T-helper 1 cell treated with Interleukin-12 subunit alpha and Interleukin-12 subunit beta and Interleukin-4 antibody, amounts not matched to agents 30 μg/mL and 1 μg/mL, for 36 hours (primary cell): ENCODE data around the gene HK3.

Experiments
- H3K27ac Mint-ChIP-seq: one replicate; pipeline ENCODE4 v1.8.0; 2021; ENCODE audit warnings: mild to moderate bottlenecking, mixed read lengths
- H3K27me3 Mint-ChIP-seq: one replicate; pipeline ENCODE4 v1.8.0; 2021; ENCODE audit warnings: low read depth, mixed read lengths
- H3K36me3 Mint-ChIP-seq: one replicate; pipeline ENCODE4 v1.8.0; 2021; ENCODE audit warnings: low read depth, mixed read lengths
- H3K4me1 Mint-ChIP-seq: one replicate; pipeline ENCODE4 v1.8.0; 2021; ENCODE audit warnings: low read depth, mixed read lengths
- H3K4me3 Mint-ChIP-seq: one replicate; pipeline ENCODE4 v1.8.0; 2021; ENCODE audit warnings: mild to moderate bottlenecking, moderate library complexity, mixed read lengths
- H3K9me3 Mint-ChIP-seq: one replicate; pipeline ENCODE4 v1.8.0; 2021; ENCODE audit warnings: mixed read lengths

The HK3 gene

DNA sequence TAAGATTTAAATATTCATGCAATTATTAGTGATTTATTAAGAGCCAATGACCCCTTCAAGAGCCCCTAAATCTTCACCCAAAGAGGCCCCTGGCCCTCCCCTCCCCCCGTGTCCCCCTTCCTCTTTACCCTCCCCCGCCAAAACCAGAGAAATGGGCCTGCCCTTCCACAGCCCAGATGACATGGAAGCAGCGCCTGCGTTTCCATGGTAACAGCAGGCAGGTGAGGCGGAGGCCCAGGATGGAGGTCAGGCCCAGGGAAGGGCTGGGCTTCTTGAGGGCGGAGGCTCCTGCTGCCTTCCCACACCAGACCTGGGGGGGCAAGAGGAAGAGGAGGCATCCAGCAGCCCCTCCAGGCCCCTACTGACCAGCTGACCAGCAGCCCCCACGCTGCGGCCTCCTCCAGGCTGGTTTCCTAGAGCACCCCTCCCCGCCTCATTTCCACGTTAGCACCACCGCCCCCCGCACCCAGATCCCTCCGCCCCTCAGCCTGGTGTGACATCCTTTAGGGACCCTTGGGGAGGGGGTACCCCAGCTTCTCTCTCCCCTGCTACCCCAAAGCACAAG, 51.3 kb downstream of the HK3 start:
- Mint-ChIP-seq H3K27me3 (peaks cover 7% of the 10 kb centered on the region), H3K9me3 (no peaks in the 10 kb centered on the region), H3K4me3 (no peak overlapping the region), H3K36me3 (no peaks in the 10 kb centered on the region), H3K27ac (no peak overlapping the region), H3K4me1 (no peaks in the 10 kb centered on the region)

DNA sequence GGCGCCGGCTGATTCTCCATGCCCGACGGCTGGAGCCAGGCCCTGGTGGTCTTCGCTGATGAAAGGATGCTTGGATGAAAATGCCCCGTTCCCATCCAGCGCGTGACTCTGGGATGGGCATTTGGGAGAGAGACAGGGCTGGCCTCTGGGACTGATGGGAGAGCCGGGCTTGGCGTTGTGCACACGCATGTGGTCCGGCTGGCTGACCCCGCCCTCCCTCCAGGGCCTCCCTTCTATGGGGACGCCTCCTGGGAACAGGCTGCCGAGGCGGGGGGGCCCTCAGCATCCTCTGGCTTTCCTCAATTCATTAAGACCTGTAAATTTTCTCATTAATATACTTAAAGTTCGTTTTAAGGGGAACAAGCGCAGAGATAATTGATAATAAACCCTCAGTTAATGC, 52.0 kb downstream of the HK3 start:
- no peak overlapping the region for H3K27ac Mint-ChIP-seq
- H3K4me1 Mint-ChIP-seq, result no peaks in the 10 kb centered on the region
- H3K36me3 Mint-ChIP-seq, result no peaks in the 10 kb centered on the region
- H3K9me3 Mint-ChIP-seq, result no peaks in the 10 kb centered on the region
- peaks cover 7% of the 10 kb centered on the region for H3K27me3 Mint-ChIP-seq
- no peak overlapping the region for H3K4me3 Mint-ChIP-seq

DNA sequence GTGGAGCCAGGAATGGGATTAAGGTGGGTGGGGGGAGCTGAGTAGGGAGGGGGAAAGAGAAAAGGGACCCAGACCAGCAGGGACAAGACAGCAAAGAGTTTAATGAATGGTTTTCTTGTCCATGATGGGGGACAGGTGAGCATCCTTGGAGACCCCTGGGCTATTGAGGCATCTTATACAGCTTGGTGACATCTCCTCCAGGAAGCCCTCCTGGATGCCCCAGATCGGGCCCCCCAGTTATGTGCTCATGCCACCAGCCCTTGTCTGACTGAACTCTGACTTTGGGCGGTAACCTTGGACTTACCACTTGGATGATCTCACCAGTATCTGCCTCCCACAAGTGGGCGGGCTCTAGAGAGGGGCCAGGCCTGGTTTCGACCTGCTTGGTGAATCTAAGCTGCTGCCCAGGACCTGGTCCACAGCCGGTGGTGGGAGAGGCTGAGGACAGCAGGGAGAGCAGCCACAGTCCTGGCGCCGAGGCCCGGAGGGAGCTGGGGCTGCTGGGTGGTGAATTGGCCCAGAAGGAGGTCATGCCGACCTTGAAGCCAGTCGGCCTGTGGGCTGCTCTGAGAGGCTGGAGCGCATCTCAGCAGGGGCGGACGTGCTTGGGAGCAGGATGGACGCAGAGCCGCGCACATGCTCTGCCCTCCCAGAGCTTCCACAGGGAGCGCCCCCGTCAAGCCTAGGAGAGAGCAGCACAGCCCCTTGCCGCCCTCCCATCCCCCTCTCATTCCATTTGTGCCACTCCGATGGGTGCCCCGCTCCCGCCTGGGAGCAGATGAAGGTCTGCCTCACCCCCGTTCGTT, 52.6 kb downstream of the HK3 start:
- Mint-ChIP-seq H3K36me3 (no peaks in the 10 kb centered on the region), H3K4me3 (no peak overlapping the region), H3K27me3 (peaks cover 7% of the 10 kb centered on the region), H3K9me3 (no peaks in the 10 kb centered on the region), H3K27ac (no peak overlapping the region), H3K4me1 (no peaks in the 10 kb centered on the region)

DNA sequence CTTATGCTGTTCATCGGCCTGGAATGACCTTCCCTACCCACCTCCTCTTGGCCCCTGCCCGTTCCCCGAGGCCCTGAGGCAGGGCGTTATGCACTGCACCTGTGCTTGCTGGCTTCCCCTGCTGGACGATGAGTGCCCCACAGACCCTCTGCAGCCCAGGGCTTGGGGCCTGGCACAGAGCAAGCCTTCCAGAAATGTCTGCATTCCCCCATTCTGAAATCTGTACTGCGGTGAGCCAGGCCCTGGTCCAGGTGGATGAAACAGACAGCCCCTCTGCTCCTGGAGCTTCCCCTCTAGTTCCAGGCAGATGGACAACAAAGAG, 53.8 kb downstream of the HK3 start:
- peaks cover 7% of the 10 kb centered on the region for H3K27me3 Mint-ChIP-seq
- H3K4me1 Mint-ChIP-seq, result no peaks in the 10 kb centered on the region
- no peak overlapping the region for H3K27ac Mint-ChIP-seq
- no peak overlapping the region for H3K4me3 Mint-ChIP-seq
- H3K9me3 Mint-ChIP-seq, result no peaks in the 10 kb centered on the region
- H3K36me3 Mint-ChIP-seq, result no peaks in the 10 kb centered on the region

DNA sequence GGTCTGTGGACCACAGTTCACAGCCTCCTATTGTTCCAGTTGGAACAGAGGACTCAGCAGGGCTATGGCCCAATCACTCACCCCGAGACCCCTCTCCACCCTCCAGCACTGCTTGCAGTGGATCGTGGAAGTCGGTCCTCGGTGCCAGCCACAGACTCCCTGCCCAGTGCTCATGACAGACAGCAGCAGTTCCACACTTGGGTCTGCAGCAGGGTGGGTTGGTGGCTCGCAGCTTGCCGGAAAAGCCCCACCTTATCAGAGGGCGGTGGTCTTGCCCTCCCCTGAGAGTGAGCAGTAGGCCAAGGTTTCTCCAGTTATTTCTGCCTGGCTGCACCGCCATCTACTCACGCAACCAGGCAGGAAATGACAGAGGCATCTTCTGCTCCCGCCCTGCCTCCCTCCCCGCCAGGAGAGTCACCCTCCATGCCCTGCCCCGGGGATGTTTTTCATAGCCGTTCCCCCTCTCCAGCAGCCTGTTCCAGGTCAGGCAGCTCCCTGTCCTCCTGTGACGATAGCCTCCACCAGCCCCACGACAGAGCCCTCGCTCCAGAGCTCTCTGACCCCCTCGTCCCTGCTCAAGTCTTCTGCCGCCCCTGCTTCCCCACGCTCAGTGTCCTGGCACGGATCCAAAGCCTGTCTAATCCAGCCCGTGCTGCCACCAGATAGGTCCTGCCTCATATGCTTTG, 54.3 kb downstream of the HK3 start:
- H3K4me1 Mint-ChIP-seq, result no peaks in the 10 kb centered on the region
- no peak overlapping the region for H3K27ac Mint-ChIP-seq
- H3K36me3 Mint-ChIP-seq, result no peaks in the 10 kb centered on the region
- peaks cover 7% of the 10 kb centered on the region for H3K27me3 Mint-ChIP-seq
- H3K9me3 Mint-ChIP-seq, result no peaks in the 10 kb centered on the region
- no peak overlapping the region for H3K4me3 Mint-ChIP-seq

GRCh38 chr5:176844281-176844680, 54.9 kb downstream of the HK3 start:
- Mint-ChIP-seq H3K4me1 (no peaks in the 10 kb centered on the region), H3K27me3 (peaks cover 7% of the 10 kb centered on the region), H3K9me3 (no peaks in the 10 kb centered on the region), H3K4me3 (no peak overlapping the region), H3K36me3 (no peaks in the 10 kb centered on the region), H3K27ac (no peak overlapping the region)

DNA sequence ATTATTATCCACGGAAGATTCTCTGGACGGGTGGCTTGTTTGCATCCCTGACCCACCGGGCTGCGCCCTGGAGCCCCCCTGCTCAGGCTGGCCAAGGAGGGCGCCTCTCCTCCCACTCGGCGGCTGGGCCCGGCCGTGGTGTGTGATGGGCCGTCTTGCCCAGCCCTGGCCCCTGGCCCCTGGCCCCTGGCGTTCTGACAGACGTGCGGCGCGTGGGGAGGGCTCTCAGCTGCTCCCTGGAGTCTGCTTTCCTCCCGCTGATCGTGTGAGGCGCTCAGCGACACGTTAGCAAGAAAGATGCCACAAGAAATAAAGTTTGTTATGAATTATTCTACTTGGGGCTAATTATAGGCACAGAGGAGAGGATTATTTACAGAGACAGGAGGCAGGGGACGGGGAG, 55.5 kb downstream of the HK3 start:
- no peaks in the 10 kb centered on the region for H3K4me1 Mint-ChIP-seq
- no peak overlapping the region for H3K4me3 Mint-ChIP-seq
- no peak overlapping the region for H3K27ac Mint-ChIP-seq
- no peaks in the 10 kb centered on the region for H3K9me3 Mint-ChIP-seq
- H3K36me3 Mint-ChIP-seq, result no peaks in the 10 kb centered on the region
- peaks cover 7% of the 10 kb centered on the region for H3K27me3 Mint-ChIP-seq

DNA sequence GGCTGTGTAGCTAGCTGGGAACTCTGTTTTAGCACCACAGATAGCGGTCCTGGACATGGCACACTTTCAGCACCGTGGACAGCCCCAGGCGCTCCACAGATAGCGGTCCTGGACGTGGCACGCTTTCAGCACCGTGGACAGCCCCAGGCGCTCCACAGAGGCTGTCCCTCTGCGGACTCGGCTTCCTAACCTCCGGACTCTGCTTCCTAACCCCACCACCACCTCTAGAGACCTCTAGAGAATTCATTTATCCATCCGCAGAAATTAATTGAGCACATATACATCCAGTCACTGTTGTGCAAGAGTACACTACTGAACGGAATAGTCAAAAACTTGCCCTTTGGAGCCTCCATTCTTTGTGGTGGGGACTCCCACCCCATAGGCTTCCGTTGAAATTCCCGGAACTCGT, 61.4 kb downstream of the HK3 start:
- Mint-ChIP-seq H3K9me3 (no peaks in the 10 kb centered on the region), H3K27ac (no peak overlapping the region), H3K36me3 (no peaks in the 10 kb centered on the region), H3K4me3 (no peak overlapping the region), H3K4me1 (no peaks in the 10 kb centered on the region), H3K27me3 (no peaks in the 10 kb centered on the region)

DNA sequence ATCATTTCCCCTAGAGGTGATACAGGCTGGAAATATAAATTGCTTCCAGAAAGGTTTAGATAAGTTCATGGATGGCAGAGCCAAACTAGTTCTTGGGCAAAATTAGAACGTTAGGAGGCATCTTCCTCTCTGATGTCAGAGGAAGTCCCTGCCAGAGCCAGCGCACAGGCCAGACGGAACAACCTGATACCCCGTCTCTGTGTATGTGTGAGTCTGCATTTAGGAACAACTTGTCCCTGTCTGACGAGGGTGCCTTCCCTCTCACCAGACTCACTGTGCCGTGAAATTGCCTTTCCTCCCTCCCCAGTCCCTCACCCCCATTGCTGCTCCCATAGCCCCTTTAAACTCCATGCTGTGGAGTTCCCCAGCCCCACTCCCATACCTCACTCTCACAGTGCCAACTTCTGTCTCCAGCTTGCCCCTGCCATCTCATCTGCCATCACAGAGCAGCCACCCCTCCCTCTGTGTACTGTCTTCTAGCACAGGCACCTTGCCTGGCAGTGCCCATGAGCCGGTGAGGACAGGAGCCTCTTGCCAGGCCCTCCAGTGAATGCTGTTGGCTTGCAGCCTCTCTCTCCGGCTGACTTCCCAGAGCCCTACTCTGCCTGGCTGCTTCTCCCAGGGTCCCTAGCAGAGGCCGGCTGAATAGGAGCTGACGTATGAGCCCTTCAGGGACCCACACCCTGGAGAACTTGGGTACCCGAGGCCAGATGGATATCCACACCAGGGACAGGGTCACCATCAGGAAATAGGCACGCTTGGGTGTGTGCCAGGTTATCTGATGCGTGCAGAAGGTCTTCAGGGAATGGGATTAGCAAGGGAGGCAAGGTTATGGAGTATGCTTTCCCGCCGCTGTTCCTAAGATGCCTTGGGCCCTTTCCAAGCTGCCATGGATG, 62.1 kb downstream of the HK3 start:
- no peaks in the 10 kb centered on the region for H3K4me1 Mint-ChIP-seq
- H3K27ac Mint-ChIP-seq, result no peak overlapping the region
- H3K36me3 Mint-ChIP-seq, result no peaks in the 10 kb centered on the region
- no peak overlapping the region for H3K4me3 Mint-ChIP-seq
- no peaks in the 10 kb centered on the region for H3K27me3 Mint-ChIP-seq
- no peaks in the 10 kb centered on the region for H3K9me3 Mint-ChIP-seq

DNA sequence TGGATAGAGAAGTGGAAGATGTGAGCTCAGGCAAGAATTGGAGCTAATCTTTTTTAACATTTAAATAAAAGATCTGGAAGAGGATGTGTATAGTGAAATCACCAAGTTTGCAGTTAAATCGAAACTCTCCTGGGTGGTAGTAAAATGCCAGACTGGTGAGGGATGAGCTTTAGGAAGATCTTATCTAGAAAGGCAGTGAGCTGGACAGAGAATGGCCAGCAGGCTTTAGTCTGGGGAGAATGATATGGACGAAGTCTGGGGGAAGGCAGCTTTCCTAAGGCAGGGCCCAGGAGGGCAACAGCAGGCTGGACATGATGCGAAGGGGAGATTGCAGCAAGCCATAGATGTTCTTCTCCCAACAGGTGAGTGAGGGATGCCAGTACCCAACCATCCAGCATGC, 63.2 kb downstream of the HK3 start:
- Mint-ChIP-seq H3K27ac (no peak overlapping the region), H3K4me1 (no peaks in the 10 kb centered on the region), H3K27me3 (no peaks in the 10 kb centered on the region), H3K9me3 (no peaks in the 10 kb centered on the region), H3K4me3 (no peak overlapping the region), H3K36me3 (no peaks in the 10 kb centered on the region)

GRCh38 chr5:176833286-176833685, 65.9 kb downstream of the HK3 start:
- no peaks in the 10 kb centered on the region for H3K27me3 Mint-ChIP-seq
- no peak overlapping the region for H3K4me3 Mint-ChIP-seq
- H3K27ac Mint-ChIP-seq, result no peak overlapping the region
- peaks cover 4% of the 10 kb centered on the region for H3K9me3 Mint-ChIP-seq
- H3K4me1 Mint-ChIP-seq, result no peaks in the 10 kb centered on the region
- no peaks in the 10 kb centered on the region for H3K36me3 Mint-ChIP-seq

DNA sequence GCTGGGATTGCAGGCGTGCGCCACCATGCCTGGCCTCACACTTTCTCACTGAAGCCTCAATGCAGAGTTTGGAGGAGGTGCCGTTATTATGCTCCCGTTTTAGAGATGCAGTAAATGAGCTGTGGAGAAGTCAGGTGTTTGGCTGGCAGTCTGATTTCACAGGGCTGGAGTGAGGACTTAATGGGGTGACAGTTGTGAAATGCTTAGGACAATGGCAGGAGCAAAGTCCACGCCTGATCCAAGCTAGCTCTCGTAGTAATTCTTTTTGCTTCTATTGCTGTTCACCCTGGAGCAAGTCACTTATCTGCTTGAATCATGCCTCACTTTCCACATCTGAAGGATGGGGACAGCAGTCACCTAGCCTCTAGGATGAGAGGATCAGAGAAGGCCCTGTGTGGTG, 67.0 kb downstream of the HK3 start:
- H3K36me3 Mint-ChIP-seq, result no peaks in the 10 kb centered on the region
- peaks cover 4% of the 10 kb centered on the region for H3K9me3 Mint-ChIP-seq
- H3K4me1 Mint-ChIP-seq, result no peaks in the 10 kb centered on the region
- no peaks in the 10 kb centered on the region for H3K27me3 Mint-ChIP-seq
- H3K4me3 Mint-ChIP-seq, result no peak overlapping the region
- H3K27ac Mint-ChIP-seq, result no peak overlapping the region

DNA sequence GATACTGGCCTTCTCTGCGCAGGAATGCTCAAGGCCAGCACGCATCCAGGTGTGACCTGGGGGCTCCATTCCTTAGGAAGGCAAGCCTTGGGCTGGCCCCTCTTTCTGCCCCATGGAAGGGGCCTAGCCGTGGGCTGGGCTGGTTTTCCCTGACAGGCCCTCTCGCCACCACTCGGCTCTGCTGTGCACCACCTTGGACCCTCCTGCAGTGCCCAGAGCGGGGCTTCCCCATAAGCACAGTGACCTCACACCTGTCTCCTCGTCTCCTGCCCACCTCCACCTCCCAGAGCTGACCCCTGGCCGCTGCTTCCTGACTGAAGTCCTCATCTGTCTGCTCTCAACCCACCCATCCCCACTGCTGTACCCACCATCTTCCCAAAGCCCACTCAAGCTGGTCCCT, 67.7 kb downstream of the HK3 start:
- H3K36me3 Mint-ChIP-seq, result no peaks in the 10 kb centered on the region
- no peaks in the 10 kb centered on the region for H3K27me3 Mint-ChIP-seq
- no peaks in the 10 kb centered on the region for H3K4me1 Mint-ChIP-seq
- H3K27ac Mint-ChIP-seq, result no peak overlapping the region
- peaks cover 4% of the 10 kb centered on the region for H3K9me3 Mint-ChIP-seq
- H3K4me3 Mint-ChIP-seq, result no peak overlapping the region

DNA sequence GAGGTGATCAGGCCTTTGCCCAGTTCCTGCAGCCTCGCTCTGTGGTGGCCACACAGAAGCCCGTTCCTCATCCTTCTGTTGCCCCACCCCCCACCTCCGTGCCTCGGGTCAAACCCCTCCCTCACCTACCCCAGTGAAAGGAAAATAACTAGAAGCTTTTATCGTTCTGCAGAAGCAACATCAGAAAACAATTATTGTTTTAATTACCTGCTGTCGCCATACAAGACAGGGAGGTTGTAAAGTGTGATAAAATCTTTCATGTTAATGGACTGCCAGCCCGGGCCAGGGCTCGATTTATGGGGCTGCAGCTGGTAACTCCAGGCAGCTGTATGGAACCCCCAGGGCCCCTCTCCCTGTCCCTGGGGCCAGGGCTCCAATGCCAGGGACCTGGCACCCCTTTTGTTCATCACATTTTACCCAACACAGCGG, 68.1 kb downstream of the HK3 start:
- no peaks in the 10 kb centered on the region for H3K27me3 Mint-ChIP-seq
- H3K36me3 Mint-ChIP-seq, result no peaks in the 10 kb centered on the region
- H3K9me3 Mint-ChIP-seq, result peaks cover 4% of the 10 kb centered on the region
- no peak overlapping the region for H3K27ac Mint-ChIP-seq
- H3K4me1 Mint-ChIP-seq, result no peaks in the 10 kb centered on the region
- H3K4me3 Mint-ChIP-seq, result no peak overlapping the region
